ENCODE measurements around the gene BTNL2.

DNA sequence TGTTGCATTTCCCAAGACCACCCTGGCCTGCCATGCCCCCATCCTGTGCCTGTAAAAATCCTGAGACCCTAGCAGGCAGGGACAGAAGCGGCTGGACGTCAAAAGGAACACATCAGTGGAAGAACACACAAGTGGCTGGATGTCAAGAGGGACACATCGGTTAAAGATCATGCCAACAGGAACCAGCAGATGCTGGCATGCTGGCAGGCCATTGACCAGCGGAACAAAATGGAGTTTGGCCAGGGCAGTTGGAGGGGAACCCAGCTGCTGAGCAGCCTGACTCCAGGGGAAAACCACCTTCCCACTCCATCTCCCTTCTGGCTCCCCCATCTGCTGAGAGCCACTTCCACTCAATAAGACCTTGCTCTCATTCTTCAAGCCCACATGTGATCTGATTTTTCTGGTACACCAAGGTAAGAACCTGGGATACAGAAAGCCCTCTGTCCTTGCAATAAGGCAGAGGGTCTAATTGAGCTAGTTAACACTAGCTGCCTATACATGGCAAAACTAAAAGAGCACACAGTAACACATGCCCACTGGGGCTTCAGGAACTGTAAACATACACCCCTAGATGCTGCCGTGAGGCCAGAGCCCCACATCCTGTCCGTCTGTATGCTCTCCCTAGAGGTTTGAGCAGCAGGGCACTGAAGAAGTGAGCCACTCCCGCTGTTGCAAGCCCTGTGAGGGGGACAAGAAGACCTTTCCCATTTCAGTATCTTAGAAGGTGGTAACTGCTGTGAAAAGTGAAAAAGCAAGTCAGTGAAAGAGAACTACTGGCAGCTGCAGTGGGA lies 31.0 kb downstream of the BTNL2 start:
- TF ChIP-seq, protein P1, sequence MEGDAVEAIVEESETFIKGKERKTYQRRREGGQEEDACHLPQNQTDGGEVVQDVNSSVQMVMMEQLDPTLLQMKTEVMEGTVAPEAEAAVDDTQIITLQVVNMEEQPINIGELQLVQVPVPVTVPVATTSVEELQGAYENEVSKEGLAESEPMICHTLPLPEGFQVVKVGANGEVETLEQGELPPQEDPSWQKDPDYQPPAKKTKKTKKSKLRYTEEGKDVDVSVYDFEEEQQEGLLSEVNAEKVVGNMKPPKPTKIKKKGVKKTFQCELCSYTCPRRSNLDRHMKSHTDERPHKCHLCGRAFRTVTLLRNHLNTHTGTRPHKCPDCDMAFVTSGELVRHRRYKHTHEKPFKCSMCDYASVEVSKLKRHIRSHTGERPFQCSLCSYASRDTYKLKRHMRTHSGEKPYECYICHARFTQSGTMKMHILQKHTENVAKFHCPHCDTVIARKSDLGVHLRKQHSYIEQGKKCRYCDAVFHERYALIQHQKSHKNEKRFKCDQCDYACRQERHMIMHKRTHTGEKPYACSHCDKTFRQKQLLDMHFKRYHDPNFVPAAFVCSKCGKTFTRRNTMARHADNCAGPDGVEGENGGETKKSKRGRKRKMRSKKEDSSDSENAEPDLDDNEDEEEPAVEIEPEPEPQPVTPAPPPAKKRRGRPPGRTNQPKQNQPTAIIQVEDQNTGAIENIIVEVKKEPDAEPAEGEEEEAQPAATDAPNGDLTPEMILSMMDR (conservative IDR thresholded peaks at IDR 0.05), result no peak
- no peak for TF ChIP-seq EZH2 (IDR thresholded peaks at IDR 0.05; ENCODE audit: low read depth)
